GM13976 (cell line): ENCODE data around the gene LCA5.
"Not testable (repeated sequence)": the region's sequence is repeated elsewhere in the genome, so short reads cannot be mapped to it uniquely, and the experiment has no call there.

Experiments
- DNase-seq: peaks from one replicate; pipeline ENCODE4 v3.0.0; 2012; ENCODE audit warnings: low spot score
- in situ Hi-C: fragments of 300-500 bp; cut with MboI; formaldehyde crosslinking; loops from one replicate; pipeline ENCODE4 v1.12.0; 2022; ENCODE audit warnings: low sequenced_read_pairs, mixed read lengths, inconsistent platforms; ENCODE audit not compliant: unreplicated experiment
- TF ChIP-seq, protein P1 (sequence below): IDR thresholded peaks from 2 replicates; pipeline ENCODE4 v1.5.1; 2012; ENCODE audit warnings: borderline replicate concordance, mild to moderate bottlenecking; ENCODE audit not compliant: insufficient read depth; ENCODE audit errors: extremely low read depth, missing control alignments, control extremely low read depth

Gene LCA5

DNA sequence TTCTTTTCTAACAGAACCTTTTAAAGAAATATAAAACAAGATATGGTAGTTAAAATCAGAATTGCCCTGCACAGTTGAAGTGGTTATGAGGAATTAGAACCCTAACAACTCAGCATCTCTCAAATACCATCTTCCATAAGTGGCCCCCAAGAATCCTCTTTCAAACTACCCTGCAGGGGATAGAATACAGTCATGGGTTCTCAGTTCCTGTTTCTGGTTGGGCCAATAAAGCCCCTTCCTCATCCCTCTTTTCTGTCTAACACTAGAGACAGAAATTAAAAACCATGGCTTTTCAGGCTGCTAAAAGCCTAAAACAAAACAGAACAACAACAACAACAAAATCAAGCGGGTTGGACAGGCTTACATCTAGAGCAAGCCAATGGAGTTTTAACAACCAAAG, 6.7 kb upstream of the LCA5 start:
- in situ Hi-C loops, result no loop called here
- DNase-seq, result no peak

DNA sequence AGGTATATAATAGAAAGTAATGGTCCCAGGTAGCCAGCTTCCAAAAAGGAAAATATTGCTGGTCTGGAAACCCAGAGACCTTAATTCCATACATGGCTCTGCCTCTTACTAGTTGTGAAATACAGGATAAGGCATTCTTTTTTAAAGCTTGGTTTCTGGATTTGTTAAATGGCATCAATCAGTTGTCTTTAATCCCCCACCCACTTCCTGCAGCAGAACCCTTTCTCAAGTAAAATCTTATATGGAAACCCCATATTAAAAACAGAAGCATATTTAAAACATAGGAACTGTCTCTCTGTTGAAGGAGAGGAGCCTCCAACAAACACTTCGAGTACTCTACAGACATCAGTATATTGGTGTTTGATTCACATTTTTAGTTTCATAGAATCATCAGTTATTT, 6.2 kb upstream of the LCA5 start:
- no peak for DNase-seq
- in situ Hi-C loops, result no loop called here
- TF ChIP-seq, protein P1, sequence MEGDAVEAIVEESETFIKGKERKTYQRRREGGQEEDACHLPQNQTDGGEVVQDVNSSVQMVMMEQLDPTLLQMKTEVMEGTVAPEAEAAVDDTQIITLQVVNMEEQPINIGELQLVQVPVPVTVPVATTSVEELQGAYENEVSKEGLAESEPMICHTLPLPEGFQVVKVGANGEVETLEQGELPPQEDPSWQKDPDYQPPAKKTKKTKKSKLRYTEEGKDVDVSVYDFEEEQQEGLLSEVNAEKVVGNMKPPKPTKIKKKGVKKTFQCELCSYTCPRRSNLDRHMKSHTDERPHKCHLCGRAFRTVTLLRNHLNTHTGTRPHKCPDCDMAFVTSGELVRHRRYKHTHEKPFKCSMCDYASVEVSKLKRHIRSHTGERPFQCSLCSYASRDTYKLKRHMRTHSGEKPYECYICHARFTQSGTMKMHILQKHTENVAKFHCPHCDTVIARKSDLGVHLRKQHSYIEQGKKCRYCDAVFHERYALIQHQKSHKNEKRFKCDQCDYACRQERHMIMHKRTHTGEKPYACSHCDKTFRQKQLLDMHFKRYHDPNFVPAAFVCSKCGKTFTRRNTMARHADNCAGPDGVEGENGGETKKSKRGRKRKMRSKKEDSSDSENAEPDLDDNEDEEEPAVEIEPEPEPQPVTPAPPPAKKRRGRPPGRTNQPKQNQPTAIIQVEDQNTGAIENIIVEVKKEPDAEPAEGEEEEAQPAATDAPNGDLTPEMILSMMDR, result no peak

More for the DNA sequence above, 6.7 kb upstream of the LCA5 start:
- TF ChIP-seq, protein P1, result no peak

DNA sequence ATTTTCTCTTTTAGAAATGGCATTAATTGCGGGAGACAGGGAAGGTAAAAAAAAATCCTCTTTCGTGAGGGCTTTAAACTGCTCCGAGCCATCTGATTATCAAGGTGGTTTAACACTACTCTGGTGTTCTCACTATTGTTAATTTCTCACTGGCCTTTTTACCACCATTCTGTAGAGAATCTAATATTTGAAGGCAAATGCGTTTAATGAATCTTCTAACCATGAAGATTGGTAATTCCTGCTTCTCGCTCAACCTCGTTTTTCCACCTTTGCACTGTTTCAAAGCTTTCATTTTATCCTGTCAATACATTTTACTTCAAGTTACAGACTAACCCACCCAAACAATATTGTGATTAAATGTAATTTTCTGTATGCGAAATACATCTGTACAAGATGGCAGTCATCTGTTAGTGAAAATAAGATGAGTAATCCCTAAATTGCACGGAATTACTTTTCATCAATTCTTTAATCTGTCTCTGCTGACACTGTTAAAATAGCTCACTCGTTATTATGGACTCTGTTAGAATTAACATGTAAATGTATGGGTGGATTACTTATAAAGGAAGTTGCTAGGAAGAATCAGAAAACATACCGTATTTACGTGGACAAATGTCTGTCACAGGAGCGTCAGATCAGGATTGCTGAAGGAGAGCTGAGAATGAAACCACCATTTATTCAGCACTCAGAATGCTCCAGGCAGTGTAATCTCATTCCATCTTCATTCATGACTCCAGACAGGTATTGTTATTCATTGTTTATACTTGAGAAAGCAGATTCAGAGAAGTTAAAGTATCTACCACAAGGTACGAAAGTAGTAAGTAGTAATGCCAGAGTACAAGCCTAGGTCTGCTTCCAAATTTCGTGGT, 1.1 kb upstream of the LCA5 start:
- in situ Hi-C loops, result no loop called here
- no peak for DNase-seq
- TF ChIP-seq, protein P1, result no peak

DNA sequence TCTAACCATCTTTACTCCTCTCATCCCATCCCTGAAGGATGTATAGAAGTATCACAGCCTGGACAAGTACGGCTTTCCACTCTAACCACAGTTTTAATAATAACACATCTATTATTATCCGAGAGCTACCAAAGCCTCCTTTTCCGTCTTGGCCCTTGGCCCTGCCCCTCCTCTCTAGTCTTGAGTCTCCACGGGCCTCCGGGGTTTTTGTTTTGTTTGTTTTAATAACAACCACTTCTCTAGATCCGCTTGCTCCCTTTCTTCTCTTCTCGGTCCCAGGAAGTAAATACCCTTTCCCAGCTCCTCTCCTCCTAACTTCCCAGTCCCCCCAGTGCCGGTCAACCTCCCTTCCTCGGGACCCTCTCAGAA, 661 bp downstream of the LCA5 start:
- peak; percentile 32 for DNase-seq
- in situ Hi-C loops, result no loop called here

DNA sequence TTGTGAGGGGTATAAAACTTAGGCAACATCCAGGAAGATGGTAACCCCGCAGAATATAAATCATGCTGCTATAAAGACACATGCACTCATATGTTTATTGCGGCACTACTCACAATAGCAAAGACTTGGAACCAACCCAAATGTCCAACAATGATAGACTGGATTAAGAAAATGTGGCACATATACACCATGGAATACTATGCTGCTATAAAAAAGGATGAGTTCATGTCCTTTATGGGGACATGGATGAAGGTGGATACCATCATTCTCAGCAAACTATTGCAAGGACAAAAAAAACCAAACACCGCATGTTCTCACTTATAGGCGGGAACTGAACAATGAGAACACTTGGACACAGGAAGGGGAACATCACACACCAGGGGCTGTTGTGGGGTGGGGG, 7.7 kb downstream of the LCA5 start:
- DNase-seq, in situ Hi-C loops: not testable (repeated sequence)

More for the DNA sequence above, 661 bp downstream of the LCA5 start:
- TF ChIP-seq, protein P1, result no peak

DNA sequence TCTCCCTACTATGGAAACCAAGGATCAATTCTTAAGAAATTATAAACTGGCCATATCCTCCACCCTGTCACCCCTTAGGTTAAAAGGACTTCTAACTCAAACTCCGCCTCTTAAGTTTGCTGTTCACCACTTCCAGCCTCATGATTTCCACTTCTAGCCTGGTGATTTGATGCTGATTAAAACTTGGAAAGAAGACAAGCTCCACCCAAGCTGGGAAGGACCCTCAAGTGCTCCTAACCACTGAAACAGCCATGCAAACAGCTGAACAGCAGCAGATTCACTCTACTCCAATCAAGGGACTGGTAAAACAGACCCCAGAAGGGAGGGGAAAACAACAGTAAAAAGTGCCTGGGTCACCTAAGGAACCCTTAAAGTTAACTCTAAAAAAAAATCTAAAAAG, 10.3 kb downstream of the LCA5 start:
- no peak for DNase-seq
- in situ Hi-C loops, result no loop called here
- TF ChIP-seq, protein P1, result no peak

DNA sequence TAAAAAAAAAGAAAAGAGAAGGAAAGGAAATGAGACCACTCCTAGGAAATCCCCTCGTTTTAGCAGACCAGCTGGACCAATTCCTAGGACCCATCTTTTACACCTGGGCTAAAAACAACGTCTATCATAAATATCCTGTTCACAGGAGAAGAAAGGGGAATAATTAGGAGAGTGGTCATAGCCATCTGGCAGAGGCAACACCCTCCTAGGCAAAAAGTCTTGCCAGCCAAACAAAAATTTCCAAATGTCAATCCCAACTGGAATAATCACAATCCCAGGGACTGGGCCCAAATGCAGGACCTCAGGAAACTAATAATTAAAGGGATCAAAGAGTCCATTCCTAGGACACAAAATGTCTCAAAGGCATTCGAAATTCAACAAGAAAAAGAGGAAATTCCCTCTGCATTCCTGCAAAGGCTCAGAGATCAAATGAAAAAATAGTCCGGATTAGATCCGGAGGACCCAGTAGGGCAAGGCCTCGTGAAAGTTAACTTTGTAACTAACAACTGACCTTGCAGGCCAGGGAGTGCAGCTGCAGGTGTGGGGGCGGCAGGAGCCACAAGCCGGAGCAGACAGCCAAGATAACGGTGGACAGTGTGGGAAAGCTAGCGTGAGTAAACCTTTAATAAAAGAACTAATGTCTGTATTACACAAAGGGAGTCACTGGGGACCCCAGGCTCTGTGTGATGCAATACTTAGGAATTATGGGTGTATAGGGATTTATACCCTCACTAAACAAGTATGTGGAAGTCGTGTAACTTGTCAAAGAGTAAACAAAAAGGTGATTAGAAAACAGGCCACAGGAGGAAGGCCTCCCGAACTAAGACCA, 11.7 kb downstream of the LCA5 start:
- DNase-seq, result no peak
- in situ Hi-C loops, result no loop called here
- TF ChIP-seq, protein P1, result no peak
